Measurements from ENCODE around the gene JAZF1.
"Not testable (repeated sequence)": the region's sequence is repeated elsewhere in the genome, so short reads cannot be mapped to it uniquely, and the experiment has no call there.

JAZF1 gene

GRCh38 chr7:27856703-27857485, 323.7 kb downstream of the JAZF1 start:
- not testable (repeated sequence) for DNase-seq

GRCh38 chr7:27850531-27850930, 330.1 kb downstream of the JAZF1 start:
- no peak for DNase-seq

- DNase-seq: no peak
Measured at GRCh38 chr7:27846388-27846787, 334.2 kb downstream of the JAZF1 start.

GRCh38 chr7:27843584-27844305, 336.9 kb downstream of the JAZF1 start:
- DNase-seq: no peak

- no peak for DNase-seq
Measured at GRCh38 chr7:27842851-27843250, 337.7 kb downstream of the JAZF1 start.

DNA sequence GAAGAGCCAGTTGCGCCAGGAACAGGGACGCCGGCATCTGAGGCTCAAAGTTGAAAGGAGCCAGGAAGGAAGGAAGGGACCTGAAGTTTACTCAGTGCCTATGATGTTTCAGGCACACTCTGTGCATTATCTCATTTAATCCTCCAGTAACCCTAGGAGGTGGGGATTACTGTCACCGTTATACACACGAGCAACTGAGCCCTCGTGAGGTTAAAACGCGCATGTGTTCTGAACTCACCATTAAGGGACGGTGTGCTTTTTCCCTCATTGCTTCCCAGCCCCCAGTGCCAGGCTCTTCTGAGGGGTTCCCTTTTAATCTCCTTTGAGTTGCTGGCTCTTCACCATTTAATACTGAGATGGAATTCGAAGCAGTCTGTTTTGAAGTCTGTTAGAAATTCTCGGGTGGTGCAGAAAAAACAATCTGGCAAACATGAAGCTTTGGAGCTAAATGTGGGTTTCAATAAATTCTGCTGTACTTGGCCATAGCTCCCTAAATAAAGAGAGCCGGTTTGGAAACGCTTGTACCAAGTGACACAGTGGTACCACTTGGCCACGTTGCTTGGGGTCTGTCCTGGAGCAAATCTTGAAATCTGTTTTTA, 338.4 kb downstream of the JAZF1 start:
- DNase-seq: no peak

DNA sequence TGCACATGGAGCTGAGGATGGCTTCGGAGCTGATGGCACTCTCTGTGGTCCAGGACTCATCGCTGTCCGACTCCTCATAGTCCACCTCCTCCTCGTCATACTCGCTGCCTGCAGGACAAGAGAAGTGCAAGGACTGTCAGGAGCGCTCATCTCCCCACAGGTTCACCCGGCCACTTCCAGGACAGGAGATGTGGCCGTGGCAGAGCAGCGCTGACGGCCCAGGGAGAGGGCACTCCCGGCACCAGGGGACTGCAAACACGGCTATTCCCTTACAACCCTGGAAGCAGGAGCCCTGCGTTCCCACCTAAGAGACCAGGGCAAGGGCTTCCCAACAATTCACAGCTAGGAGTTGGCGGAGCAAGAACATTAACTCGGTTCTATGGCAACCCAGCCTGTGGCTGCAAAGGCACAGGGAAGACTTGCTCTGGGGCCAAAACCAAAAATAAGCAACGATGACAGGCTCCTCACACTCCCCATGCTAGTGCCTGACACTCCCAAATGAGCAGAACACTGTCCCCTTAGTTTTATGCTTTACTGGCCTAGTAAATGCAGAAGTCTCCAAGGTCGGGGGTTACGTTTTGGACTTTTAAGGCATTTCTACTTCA, 339.7 kb downstream of the JAZF1 start:
- no peak for DNase-seq

- DNase-seq: no peak
Measured at GRCh38 chr7:27840313-27840712, 340.3 kb downstream of the JAZF1 start.

- DNase-seq: no peak
Measured at GRCh38 chr7:27839099-27839498, 341.5 kb downstream of the JAZF1 start.

GRCh38 chr7:27836536-27836935, 344.1 kb downstream of the JAZF1 start:
- no peak for DNase-seq

DNA sequence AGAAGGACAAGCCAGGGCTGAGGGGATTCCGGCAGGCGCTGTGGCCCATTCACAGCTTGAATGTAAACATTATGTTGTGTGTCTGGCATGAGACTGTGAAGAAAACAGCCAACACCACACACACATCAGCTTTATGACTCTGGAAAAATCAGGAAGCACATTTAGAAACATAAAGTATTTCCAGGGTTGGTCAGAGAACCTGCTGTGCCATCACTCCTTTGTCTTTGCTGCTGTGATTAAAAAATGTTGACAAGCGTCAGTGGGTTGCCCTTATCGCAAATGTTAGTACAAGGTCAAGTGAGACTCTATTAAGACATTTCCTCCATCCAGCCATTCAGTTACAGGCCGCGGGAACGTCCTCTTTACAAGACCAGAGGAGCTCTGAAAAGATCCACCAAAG, 345.2 kb downstream of the JAZF1 start:
- no peak for DNase-seq

- no peak for DNase-seq
Measured at GRCh38 chr7:27834179-27834921, 346.2 kb downstream of the JAZF1 start.

GRCh38 chr7:27826357-27826756, 354.2 kb downstream of the JAZF1 start:
- no peak for DNase-seq

GRCh38 chr7:27825891-27826290, 354.7 kb downstream of the JAZF1 start:
- DNase-seq: no peak

DNA sequence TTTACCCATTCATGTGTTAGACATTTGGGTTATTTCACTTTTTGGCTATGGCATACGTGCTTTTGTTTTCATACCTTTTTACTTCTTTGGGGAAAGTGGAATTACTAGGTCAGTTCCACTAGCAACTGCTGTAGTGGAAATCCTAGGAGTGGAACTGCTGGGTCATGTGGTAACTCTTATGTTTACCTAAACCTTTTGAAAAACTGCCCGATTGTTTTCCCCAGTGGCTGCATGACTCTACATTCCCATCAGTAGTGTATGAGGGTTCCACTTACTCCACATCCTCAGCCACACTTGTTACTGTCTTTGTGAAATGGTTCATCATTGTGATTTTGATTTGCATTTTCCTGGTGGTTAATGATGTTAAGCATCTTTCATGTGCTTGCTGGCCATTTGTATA, 358.4 kb downstream of the JAZF1 start:
- DNase-seq: no peak

GRCh38 chr7:27812706-27813105, 367.9 kb downstream of the JAZF1 start:
- no peak for DNase-seq

DNA sequence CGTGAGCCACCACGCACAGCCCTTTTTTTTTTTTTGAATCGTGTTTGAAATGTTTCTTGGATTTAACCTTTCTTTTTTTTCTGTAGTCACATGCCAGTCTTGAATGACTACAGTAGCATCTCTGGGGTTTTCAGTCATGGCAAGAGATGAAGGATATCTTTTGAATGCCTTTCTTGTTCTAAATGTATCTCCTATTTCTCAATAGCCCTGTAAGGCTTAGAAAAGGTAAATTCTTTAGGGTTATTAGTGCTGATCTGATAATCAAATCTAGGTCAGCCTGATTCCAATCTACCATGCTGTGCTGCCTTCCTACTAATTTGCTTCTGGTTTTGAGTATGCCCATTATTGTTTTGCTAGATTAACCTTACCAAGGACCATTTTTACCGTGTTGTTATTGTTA, 370.4 kb downstream of the JAZF1 start:
- DNase-seq: no peak

DNA sequence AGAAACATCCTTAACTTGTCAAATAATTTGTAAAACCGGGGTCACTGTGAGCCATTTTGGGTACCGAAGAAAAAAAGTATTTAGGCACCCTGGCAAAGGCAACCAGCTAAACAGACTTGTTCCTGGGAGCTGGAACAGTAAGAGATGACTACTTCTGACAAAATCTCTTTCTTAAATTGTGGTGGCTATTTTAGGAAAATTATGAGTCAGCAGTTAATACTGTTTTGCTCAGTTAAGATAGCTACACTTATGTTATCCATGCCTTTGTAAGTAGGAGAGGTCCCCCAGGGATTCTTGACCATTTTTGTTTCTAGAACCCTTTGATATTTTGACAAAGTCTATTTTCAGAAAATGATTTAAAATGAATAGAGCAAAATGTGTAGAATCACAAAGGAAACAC, 372.0 kb downstream of the JAZF1 start:
- DNase-seq: peak; percentile 3

DNA sequence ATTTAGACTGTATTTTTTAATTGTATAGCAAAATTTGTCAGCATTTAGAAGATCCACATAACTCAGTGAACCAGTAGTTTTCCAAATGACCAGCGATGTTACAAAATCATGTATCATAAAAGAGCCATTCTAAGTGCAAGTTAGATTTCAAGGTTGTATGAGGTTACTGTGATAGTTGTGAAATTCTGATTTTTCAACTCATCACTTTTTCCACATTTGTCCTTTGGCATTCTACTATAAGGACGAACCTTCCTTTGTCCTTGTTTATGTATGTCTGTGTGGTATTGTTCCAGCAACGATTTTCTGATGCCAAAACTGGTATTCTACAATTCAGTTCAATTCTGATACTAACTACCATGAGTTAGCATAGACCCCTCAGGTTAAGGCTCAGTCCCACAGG, 376.5 kb downstream of the JAZF1 start:
- DNase-seq: no peak

DNA sequence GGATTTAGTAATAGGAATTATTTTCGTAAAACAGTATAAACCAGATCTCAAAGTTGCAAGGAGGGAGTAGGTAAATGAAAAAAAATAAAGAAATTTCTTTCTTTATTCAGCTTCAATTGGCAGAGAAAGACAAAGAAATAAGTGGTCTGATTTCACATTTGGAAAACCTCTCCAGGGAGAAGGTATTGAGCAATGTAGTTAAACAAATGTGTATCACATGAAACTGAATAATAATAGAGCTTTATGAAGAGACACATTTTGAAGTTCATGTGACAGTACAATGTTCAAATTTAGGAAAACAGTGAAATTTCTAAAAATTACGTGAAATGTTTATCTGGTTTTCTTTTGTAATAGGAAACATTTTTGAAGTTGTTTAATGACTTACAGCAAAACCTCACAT, 377.6 kb downstream of the JAZF1 start:
- DNase-seq: no peak

DNA sequence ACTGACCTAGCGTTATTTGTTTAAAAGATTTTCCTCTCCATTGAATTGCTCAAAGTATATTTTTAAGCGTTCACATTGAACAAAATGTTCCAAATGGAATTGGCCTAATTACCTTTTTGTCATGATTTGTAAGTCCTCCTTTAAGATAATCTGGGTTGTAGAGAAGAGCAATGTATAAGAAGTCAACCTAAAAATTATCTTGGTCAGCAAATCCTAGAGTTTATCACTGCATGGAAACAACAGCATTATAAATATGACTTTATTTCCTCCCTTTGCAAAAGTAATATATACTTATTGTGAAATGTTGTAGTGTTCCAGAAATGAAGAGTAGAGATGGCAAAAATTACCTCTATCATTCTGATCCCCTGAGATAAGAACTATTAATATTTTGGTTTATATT, 381.4 kb downstream of the JAZF1 start:
- no peak for DNase-seq

DNA sequence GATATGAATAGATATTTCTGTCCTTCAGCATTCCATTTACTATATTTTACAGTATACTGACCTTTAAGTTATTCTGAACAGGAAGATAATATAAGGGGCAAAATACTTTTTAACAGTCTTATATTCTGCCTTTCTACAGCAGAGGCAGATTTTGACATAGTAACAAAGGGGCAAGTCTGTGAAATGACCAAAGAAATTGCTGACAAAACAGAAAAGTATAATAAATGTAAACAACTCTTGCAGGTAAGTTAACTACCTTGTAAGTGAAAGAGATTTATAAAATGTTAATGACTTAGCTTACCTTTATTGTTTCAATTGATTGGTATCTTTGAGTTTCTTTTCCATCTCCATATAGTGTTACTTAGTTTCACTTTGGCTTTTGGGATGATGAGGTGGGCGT, 384.6 kb downstream of the JAZF1 start:
- DNase-seq: no peak

DNA sequence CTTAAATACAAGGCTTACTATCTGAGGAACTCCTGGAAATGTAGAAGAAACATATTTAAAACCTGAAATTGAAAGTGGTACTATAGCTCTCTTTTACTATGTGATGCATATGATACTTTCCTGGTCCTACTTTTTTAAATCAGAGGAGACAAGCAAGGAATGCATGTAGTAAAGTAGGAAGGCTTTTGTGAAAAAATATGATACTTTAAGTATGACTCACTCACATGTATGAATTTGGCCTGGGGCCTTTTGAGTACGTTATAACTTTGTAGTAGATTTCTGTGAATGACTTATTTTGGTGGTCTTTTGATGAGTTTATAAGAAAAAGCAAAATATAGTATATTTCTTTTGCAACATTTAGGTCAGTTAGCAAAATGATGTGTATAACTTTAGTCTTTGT, 386.8 kb downstream of the JAZF1 start:
- no peak for DNase-seq

Measured in kidney glomerular epithelial cell (primary cell).